HCT116 (cell line): ENCODE measurements around the gene GIPC3.

Experiments used
- CBX3 ChIP-seq: IDR thresholded peaks from 2 replicates; pipeline ENCODE4 v1.6.1; 2012; ENCODE audit warnings: low read depth
- CTCF ChIP-seq, 3 experiments: fragments of 200-600 bp in 1 of 3; sonication (generic) in 1 of 3; IDR thresholded peaks in 2 of 3; conservative IDR thresholded peaks in 1 of 3; 2 replicates each; pipeline ENCODE4 v1.5.1; 2012 to 2017; ENCODE audit warnings: low read depth in 2 of 3, low read length in 2 of 3, antibody characterized with exemption in 1 of 3, borderline replicate concordance in 1 of 3, control low read depth in 1 of 3, mild to moderate bottlenecking in 1 of 3, mixed read lengths in 1 of 3, mixed run types in 1 of 3, moderate library complexity in 1 of 3; ENCODE audit not compliant: insufficient read depth in 1 of 3
- EZH2 ChIP-seq: fragments of 200-600 bp; sonication (generic); IDR thresholded peaks from 2 replicates; pipeline ENCODE4 v1.6.1; 2017; ENCODE audit warnings: antibody characterized with exemption, mixed run types
- EZH2phosphoT487 ChIP-seq: fragments of 200-600 bp; IDR thresholded peaks from 2 replicates; pipeline ENCODE4 v1.6.1; 2018; ENCODE audit warnings: antibody characterized with exemption, borderline replicate concordance
- POLR2AphosphoS5 ChIP-seq: IDR thresholded peaks from 2 replicates; pipeline ENCODE4 v1.6.1; 2011; ENCODE audit warnings: mild to moderate bottlenecking, low read depth, low read length, moderate library complexity
- YY1 ChIP-seq: IDR thresholded peaks from 2 replicates; pipeline ENCODE4 v1.6.1; 2011; ENCODE audit warnings: low read length, low read depth, moderate library complexity, mild to moderate bottlenecking; ENCODE audit not compliant: insufficient replicate concordance; ENCODE audit errors: extremely low read depth

GRCh38 chr19:3573162-3573857, 12.0 kb upstream of the GIPC3 start:
- TF ChIP-seq EZH2 (no peak), YY1 (no peak), CBX3 (no peak), POLR2AphosphoS5 (peak; percentile 2; the same call in 1 of the 2 replicates), EZH2phosphoT487 (no peak), CTCF (IDR thresholded peaks at IDR 0.05 in 2 of 3, conservative IDR thresholded peaks at IDR 0.05 in 1 of 3; ENCODE audit: borderline replicate concordance in 1 of 3, insufficient read depth in 1 of 3, low read depth in 2 of 3, low read length in 2 of 3) (no peak)
